Mesendoderm (in vitro differentiated cells): ENCODE measurements around the gene ADPGK.

Experiments
- DNase-seq: peaks from one replicate; pipeline ENCODE4 v3.0.0; 2013
- H2AK5ac ChIP-seq: 2 replicates; pipeline ENCODE4 v1.6.1; 2013; ENCODE audit warnings: low read length, inconsistent platforms
- H2BK120ac ChIP-seq: 2 replicates; pipeline ENCODE4 v1.6.1; 2013; ENCODE audit warnings: low read depth, mild to moderate bottlenecking, low read length, moderate library complexity, mixed read lengths
- H2BK15ac ChIP-seq: replicated peaks from 2 replicates; pipeline ENCODE4 v1.6.1; 2013; ENCODE audit warnings: low read depth, mild to moderate bottlenecking, moderate library complexity
- H2BK5ac ChIP-seq: 2 replicates; pipeline ENCODE4 v1.6.1; 2013; ENCODE audit warnings: low read length, inconsistent platforms
- H3K18ac ChIP-seq: 2 replicates; pipeline ENCODE4 v1.6.1; 2013; ENCODE audit warnings: mild to moderate bottlenecking, low read length, mixed read lengths
- H3K23ac ChIP-seq: one replicate; pipeline ENCODE4 v1.6.1; 2013; ENCODE audit warnings: low read length
- H3K27ac ChIP-seq: 2 replicates; pipeline ENCODE4 v1.5.1; 2013; ENCODE audit warnings: low read depth, mild to moderate bottlenecking, inconsistent platforms, low read length, moderate library complexity
- H3K27me3 ChIP-seq: 2 replicates; pipeline ENCODE4 v1.6.1; 2013; ENCODE audit warnings: low read length, control low read depth, mild to moderate bottlenecking, inconsistent platforms; ENCODE audit not compliant: insufficient read depth, poor library complexity
- H3K36me3 ChIP-seq: 2 replicates; pipeline ENCODE4 v1.6.1; 2013; ENCODE audit warnings: low read length, inconsistent platforms; ENCODE audit not compliant: control insufficient read depth, insufficient read depth
- H3K4ac ChIP-seq: one replicate; pipeline ENCODE4 v1.6.1; 2013; ENCODE audit warnings: low read depth, mild to moderate bottlenecking, low read length, moderate library complexity
- H3K4me1 ChIP-seq: 2 replicates; pipeline ENCODE4 v1.6.1; 2013; ENCODE audit warnings: low read depth, low read length, inconsistent platforms; ENCODE audit not compliant: control insufficient read depth
- H3K4me2 ChIP-seq: 2 replicates; pipeline ENCODE4 v1.6.1; 2013; ENCODE audit warnings: low read length
- H3K4me3 ChIP-seq: 2 replicates; pipeline ENCODE4 v1.5.1; 2013; ENCODE audit warnings: mild to moderate bottlenecking, low read length
- H3K56ac ChIP-seq: one replicate; pipeline ENCODE4 v1.6.1; 2013; ENCODE audit warnings: low read length
- H3K79me1 ChIP-seq: 2 replicates; pipeline ENCODE4 v1.6.1; 2013; ENCODE audit warnings: low read length, inconsistent platforms
- H3K79me2 ChIP-seq: 2 replicates; pipeline ENCODE4 v1.6.1; 2013; ENCODE audit warnings: mild to moderate bottlenecking, low read length; ENCODE audit not compliant: control insufficient read depth, insufficient read depth
- H3K9ac ChIP-seq: 2 replicates; pipeline ENCODE4 v1.6.1; 2013; ENCODE audit warnings: low read length, inconsistent platforms
- H4K5ac ChIP-seq: one replicate; pipeline ENCODE4 v1.6.1; 2013; ENCODE audit warnings: low read length
- H4K8ac ChIP-seq: one replicate; pipeline ENCODE4 v1.6.1; 2013; ENCODE audit warnings: low read depth, mild to moderate bottlenecking, control low read depth, low read length, moderate library complexity
- WGBS: extraction: QIAGEN DNeasy Blood & Tissue Kit; methylation state at CpG from one replicate; pipeline ENCODE4 v1.1.7; 2013; ENCODE audit warnings: low lambda C conversion rate, missing lambda C conversion rate; ENCODE audit not compliant: insufficient coverage; ENCODE audit errors: extremely low coverage; 5-methylcytosine and 5-hydroxymethylcytosine counted together

The ADPGK gene

DNA sequence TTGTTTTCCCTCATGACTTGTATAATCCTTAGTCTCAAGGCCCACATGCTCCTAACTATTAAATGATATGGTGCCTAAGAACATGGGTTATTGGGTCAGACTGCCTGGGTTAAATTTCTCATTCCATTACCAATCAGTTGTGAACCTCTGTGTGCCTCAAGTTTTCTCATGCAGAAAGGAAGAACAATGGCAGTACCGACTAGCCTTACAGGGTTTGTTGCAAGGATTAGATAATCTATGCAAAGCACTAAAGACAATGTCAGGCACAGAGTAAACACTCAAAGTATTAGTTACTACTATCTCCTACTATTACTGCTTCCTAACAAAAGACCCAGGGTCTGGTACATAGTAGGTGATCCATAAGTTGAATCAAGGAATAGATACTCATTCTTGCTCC, 12.2 kb downstream of the ADPGK start:
- Histone ChIP-seq H3K56ac (no peak overlapping the region), H3K18ac (no peak overlapping the region), H3K27me3 (no peaks in the 10 kb centered on the region), H4K8ac (no peak overlapping the region), H2BK120ac (no peak overlapping the region), H3K79me2 (peaks cover 2% of the 10 kb centered on the region), H4K5ac (no peak overlapping the region), H3K4ac (no peak overlapping the region), H3K4me2 (no peak overlapping the region), H2BK5ac (no peak overlapping the region), H3K27ac (no peak overlapping the region), H3K4me3 (no peak overlapping the region), H2AK5ac (no peak overlapping the region), H3K9ac (no peak overlapping the region), H3K23ac (no peak overlapping the region), H3K4me1 (no peaks in the 10 kb centered on the region), H2BK15ac (no peak overlapping the region), H3K79me1 (peaks cover 8% of the 10 kb centered on the region), H3K36me3 (peaks cover 3% of the 10 kb centered on the region)
- no CpG with 5 or more reads among the region's 1 CpG for whole genome bisulfite sequencing
- peak; percentile 56 for DNase-seq

GRCh38 chr15:72770673-72771328, 12.8 kb downstream of the ADPGK start:
- WGBS, result no CpG with 5 or more reads among the region's 6 CpGs
- H4K5ac ChIP-seq, result no peak overlapping the region
- no peak for DNase-seq
- no peak overlapping the region for H3K4ac ChIP-seq
- no peak overlapping the region for H2BK15ac ChIP-seq
- no peak overlapping the region for H3K4me2 ChIP-seq
- H3K23ac ChIP-seq, result no peak overlapping the region
- no peak overlapping the region for H4K8ac ChIP-seq
- H3K36me3 ChIP-seq, result peaks cover 3% of the 10 kb centered on the region
- peaks cover 2% of the 10 kb centered on the region for H3K79me2 ChIP-seq
- H3K56ac ChIP-seq, result no peak overlapping the region
- H3K4me3 ChIP-seq, result no peak overlapping the region
- H3K9ac ChIP-seq, result no peak overlapping the region
- no peak overlapping the region for H3K18ac ChIP-seq
- H2AK5ac ChIP-seq, result no peak overlapping the region
- H3K79me1 ChIP-seq, result peaks cover 6% of the 10 kb centered on the region
- no peaks in the 10 kb centered on the region for H3K27me3 ChIP-seq
- H3K27ac ChIP-seq, result no peak overlapping the region
- no peak overlapping the region for H2BK5ac ChIP-seq
- no peaks in the 10 kb centered on the region for H3K4me1 ChIP-seq
- no peak overlapping the region for H2BK120ac ChIP-seq

DNA sequence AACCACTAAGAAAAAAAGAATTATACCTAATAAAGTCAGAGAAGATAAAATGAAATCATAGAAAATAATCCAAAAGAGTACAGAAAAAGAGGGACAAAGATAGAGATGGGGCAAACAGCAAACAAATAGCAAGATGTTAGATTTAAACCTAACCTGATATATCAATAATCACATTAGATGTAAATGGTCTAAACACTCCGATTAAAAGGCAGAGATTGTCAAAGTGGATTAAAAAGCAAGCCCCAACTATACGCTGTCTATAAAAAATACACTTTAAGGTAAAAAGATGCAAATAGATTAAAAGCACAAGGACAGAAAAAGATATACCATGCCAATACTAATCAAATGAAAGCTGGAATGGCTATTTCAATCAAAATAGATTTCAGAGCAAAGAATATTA, 16.8 kb downstream of the ADPGK start:
- H2AK5ac ChIP-seq, result no peak overlapping the region
- H2BK5ac ChIP-seq, result no peak overlapping the region
- H3K4ac ChIP-seq, result no peak overlapping the region
- H2BK120ac ChIP-seq, result no peak overlapping the region
- peaks cover 1% of the 10 kb centered on the region for H3K36me3 ChIP-seq
- H3K79me2 ChIP-seq, result no peaks in the 10 kb centered on the region
- no CpG with 5 or more reads among the region's 2 CpGs for WGBS
- no peak overlapping the region for H3K4me3 ChIP-seq
- no peak overlapping the region for H4K8ac ChIP-seq
- DNase-seq, result no peak
- no peaks in the 10 kb centered on the region for H3K4me1 ChIP-seq
- H3K9ac ChIP-seq, result no peak overlapping the region
- no peak overlapping the region for H3K23ac ChIP-seq
- no peak overlapping the region for H3K4me2 ChIP-seq
- no peak overlapping the region for H3K18ac ChIP-seq
- H4K5ac ChIP-seq, result no peak overlapping the region
- H3K27ac ChIP-seq, result no peak overlapping the region
- H3K56ac ChIP-seq, result no peak overlapping the region
- no peaks in the 10 kb centered on the region for H3K79me1 ChIP-seq
- H3K27me3 ChIP-seq, result no peaks in the 10 kb centered on the region
- H2BK15ac ChIP-seq, result no peak overlapping the region

DNA sequence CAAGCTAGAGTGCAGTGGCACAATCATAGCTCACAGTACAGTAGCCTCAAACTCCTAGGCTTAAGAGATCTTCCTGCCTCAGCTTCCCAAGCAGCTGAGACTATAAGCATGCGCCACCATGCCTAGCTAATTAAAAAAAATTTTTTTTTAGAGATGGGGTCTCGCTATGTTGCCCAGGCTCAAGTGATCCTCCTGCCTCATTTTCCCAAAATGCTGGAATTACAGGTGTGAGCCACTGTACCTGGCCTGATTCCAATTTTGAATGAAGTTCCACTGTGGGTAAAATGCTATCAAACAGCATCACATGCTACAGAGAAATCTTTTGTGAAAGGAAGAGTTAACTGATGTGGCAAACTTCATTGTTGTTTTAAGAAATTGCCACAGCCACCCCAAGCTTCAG, 17.5 kb downstream of the ADPGK start:
- Histone ChIP-seq H2BK15ac (no peak overlapping the region), H3K23ac (no peak overlapping the region), H3K56ac (no peak overlapping the region), H2AK5ac (no peak overlapping the region), H2BK5ac (no peak overlapping the region), H3K4me3 (no peak overlapping the region), H3K4ac (no peak overlapping the region), H3K36me3 (peaks cover 1% of the 10 kb centered on the region), H3K4me2 (no peak overlapping the region), H2BK120ac (no peak overlapping the region), H3K18ac (no peak overlapping the region), H4K5ac (no peak overlapping the region), H3K4me1 (no peaks in the 10 kb centered on the region), H3K79me2 (no peaks in the 10 kb centered on the region), H3K79me1 (no peaks in the 10 kb centered on the region), H3K27me3 (no peaks in the 10 kb centered on the region), H3K27ac (no peak overlapping the region), H4K8ac (no peak overlapping the region), H3K9ac (no peak overlapping the region)
- WGBS, result no CpG with 5 or more reads among the region's 2 CpGs
- DNase-seq, result no peak

DNA sequence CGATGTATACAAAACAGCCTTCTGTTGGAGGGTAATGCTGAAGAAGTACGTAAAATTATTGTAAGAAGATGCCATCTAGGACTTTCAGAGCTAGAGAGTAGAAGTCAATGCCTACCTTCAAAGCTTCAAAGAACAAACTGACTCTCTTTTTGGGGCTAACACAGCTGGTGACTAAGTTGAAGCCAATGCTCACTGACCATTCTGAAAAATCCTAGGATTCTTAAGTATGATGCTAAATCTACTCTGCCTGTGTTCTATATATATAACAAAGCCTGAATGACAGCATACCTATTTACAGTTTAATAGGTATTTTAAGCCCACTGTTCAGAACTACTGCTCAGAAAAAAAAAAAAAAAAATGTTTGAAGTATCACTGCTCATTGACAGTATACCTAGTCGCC, 18.9 kb downstream of the ADPGK start:
- H4K5ac ChIP-seq, result no peak overlapping the region
- H3K18ac ChIP-seq, result no peak overlapping the region
- no peak overlapping the region for H3K9ac ChIP-seq
- no peak overlapping the region for H3K4me3 ChIP-seq
- no peak overlapping the region for H4K8ac ChIP-seq
- no peak overlapping the region for H3K56ac ChIP-seq
- H3K36me3 ChIP-seq, result no peaks in the 10 kb centered on the region
- no peak for DNase-seq
- H3K79me1 ChIP-seq, result no peaks in the 10 kb centered on the region
- no peak overlapping the region for H2BK120ac ChIP-seq
- no peak overlapping the region for H2AK5ac ChIP-seq
- no peaks in the 10 kb centered on the region for H3K27me3 ChIP-seq
- no peak overlapping the region for H2BK15ac ChIP-seq
- no peaks in the 10 kb centered on the region for H3K4me1 ChIP-seq
- no peaks in the 10 kb centered on the region for H3K79me2 ChIP-seq
- no peak overlapping the region for H3K4me2 ChIP-seq
- no CpG with 5 or more reads among the region's 3 CpGs for WGBS
- no peak overlapping the region for H2BK5ac ChIP-seq
- no peak overlapping the region for H3K23ac ChIP-seq
- no peak overlapping the region for H3K4ac ChIP-seq
- H3K27ac ChIP-seq, result no peak overlapping the region

DNA sequence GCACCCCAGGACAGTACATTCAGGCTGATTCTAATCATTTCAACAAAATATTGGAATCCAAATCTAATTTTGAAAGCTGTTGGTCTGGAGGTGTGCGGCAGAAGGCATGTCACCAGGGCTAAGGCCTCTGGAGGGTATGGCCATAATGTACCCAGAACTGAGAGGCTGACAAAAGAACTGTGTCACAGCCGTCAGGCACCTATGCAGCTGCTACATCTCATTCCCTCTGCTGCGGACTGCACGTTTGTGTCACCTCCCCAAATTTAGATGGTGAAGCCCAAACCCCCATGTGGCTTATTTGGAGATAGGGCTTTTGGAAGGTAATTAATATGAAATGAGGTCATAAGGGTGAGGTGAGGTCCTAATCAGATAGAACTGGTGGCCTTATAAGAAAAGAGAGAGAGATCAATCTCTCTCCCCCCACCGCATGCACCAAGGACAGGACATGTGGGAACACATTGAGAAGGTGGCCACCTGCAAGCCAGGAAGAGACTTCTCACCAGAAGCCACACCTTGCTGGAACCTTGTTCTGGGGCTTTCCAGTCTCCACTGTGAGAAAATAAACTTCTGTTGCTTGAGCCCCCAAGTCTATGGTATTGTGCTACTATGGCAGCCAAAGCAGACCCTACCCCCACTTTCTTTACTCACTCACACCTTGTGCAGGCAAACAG, 22.8 kb downstream of the ADPGK start:
- Histone ChIP-seq H3K4me2 (no peak overlapping the region), H2AK5ac (no peak overlapping the region), H3K27ac (no peak overlapping the region), H3K4me3 (no peak overlapping the region), H2BK5ac (no peak overlapping the region), H3K27me3 (no peaks in the 10 kb centered on the region), H3K79me2 (no peaks in the 10 kb centered on the region), H3K18ac (no peak overlapping the region), H3K4me1 (no peaks in the 10 kb centered on the region), H2BK120ac (no peak overlapping the region), H2BK15ac (no peak overlapping the region), H4K5ac (no peak overlapping the region), H3K9ac (no peak overlapping the region), H4K8ac (no peak overlapping the region), H3K56ac (no peak overlapping the region), H3K4ac (no peak overlapping the region), H3K36me3 (no peaks in the 10 kb centered on the region), H3K23ac (no peak overlapping the region), H3K79me1 (no peaks in the 10 kb centered on the region)
- DNase-seq, result no peak
- no CpG with 5 or more reads among the region's 5 CpGs for WGBS
